Trophoblast cell (in vitro differentiated cells and primary cell): Measurements from ENCODE around the gene ATP5MK.
A peak's percentile ranks its signal among the peaks of the same experiment; 100 is the strongest.

ENCODE experiments used
- DNase-seq, 2 donors: peaks; one replicate each; pipeline ENCODE4 v3.0.0-alpha.2; 2016
- H2AFZ ChIP-seq: 2 replicates; pipeline ENCODE4 v1.6.1; 2013; ENCODE audit warnings: low read length, moderate library complexity, mild to moderate bottlenecking; ENCODE audit not compliant: insufficient read depth, poor library complexity
- H2AK5ac ChIP-seq: 2 replicates; pipeline ENCODE4 v1.6.1; 2013; ENCODE audit warnings: mild to moderate bottlenecking, low read length
- H2BK120ac ChIP-seq: 2 replicates; pipeline ENCODE4 v1.6.1; 2013; ENCODE audit warnings: low read length, mild to moderate bottlenecking, moderate library complexity; ENCODE audit not compliant: insufficient read depth, poor library complexity
- H2BK12ac ChIP-seq: 2 replicates; pipeline ENCODE4 v1.6.1; 2013; ENCODE audit warnings: mild to moderate bottlenecking, low read length, moderate library complexity
- H2BK5ac ChIP-seq: 2 replicates; pipeline ENCODE4 v1.6.1; 2013; ENCODE audit warnings: low read length, low read depth, moderate library complexity, mild to moderate bottlenecking; ENCODE audit not compliant: poor library complexity
- H3K14ac ChIP-seq: 2 replicates; pipeline ENCODE4 v1.6.1; 2013; ENCODE audit warnings: mild to moderate bottlenecking, low read length
- H3K18ac ChIP-seq: 2 replicates; pipeline ENCODE4 v1.6.1; 2013; ENCODE audit warnings: mild to moderate bottlenecking, low read length
- H3K23ac ChIP-seq: 2 replicates; pipeline ENCODE4 v1.6.1; 2013; ENCODE audit warnings: low read length
- H3K27ac ChIP-seq: 2 replicates; pipeline ENCODE4 v1.5.1; 2013; ENCODE audit warnings: low read depth, mild to moderate bottlenecking, inconsistent platforms, low read length, moderate library complexity
- H3K27me3 ChIP-seq: 2 replicates; pipeline ENCODE4 v1.6.1; 2013; ENCODE audit warnings: inconsistent platforms, mild to moderate bottlenecking, low read length, moderate library complexity; ENCODE audit not compliant: insufficient read depth
- H3K36me3 ChIP-seq, 2 experiments: 1 replicate in 1 of 2; 2 replicates in 1 of 2; pipeline ENCODE4 v1.6.1; 2013; ENCODE audit warnings: low read length in 2 of 2, mild to moderate bottlenecking in 2 of 2, moderate library complexity in 1 of 2; ENCODE audit not compliant: insufficient read depth in 2 of 2, control insufficient read depth in 1 of 2
- H3K4ac ChIP-seq: 2 replicates; pipeline ENCODE4 v1.6.1; 2013; ENCODE audit warnings: low read depth, mild to moderate bottlenecking, low read length, moderate library complexity
- H3K4me1 ChIP-seq, 2 experiments: 1 replicate in 1 of 2; 2 replicates in 1 of 2; pipeline ENCODE4 v1.6.1; 2013; ENCODE audit warnings: low read length in 2 of 2, mild to moderate bottlenecking in 2 of 2, moderate library complexity in 1 of 2; ENCODE audit not compliant: insufficient read depth in 2 of 2, control insufficient read depth in 1 of 2
- H3K4me2 ChIP-seq: 2 replicates; pipeline ENCODE4 v1.6.1; 2013; ENCODE audit warnings: inconsistent platforms, mild to moderate bottlenecking, low read length, moderate library complexity
- H3K4me3 ChIP-seq: 2 replicates; pipeline ENCODE4 v1.5.1; 2013; ENCODE audit warnings: mild to moderate bottlenecking, low read depth, low read length, inconsistent platforms
- H3K79me1 ChIP-seq: one replicate; pipeline ENCODE4 v1.6.1; 2013; ENCODE audit warnings: low read length
- H3K79me2 ChIP-seq: 2 replicates; pipeline ENCODE4 v1.6.1; 2013; ENCODE audit warnings: low read length, mild to moderate bottlenecking; ENCODE audit not compliant: control insufficient read depth, insufficient read depth, poor library complexity
- H3K9ac ChIP-seq: 2 replicates; pipeline ENCODE4 v1.6.1; 2013; ENCODE audit warnings: mild to moderate bottlenecking, low read length
- H3K9me3 ChIP-seq: 2 replicates; pipeline ENCODE4 v1.6.1; 2013; ENCODE audit warnings: low read depth, mild to moderate bottlenecking, control low read depth, inconsistent platforms, low read length; ENCODE audit not compliant: insufficient read depth
- H4K12ac ChIP-seq: 2 replicates; pipeline ENCODE4 v1.6.1; 2013; ENCODE audit warnings: low read depth, mild to moderate bottlenecking, low read length, moderate library complexity
- H4K8ac ChIP-seq: 2 replicates; pipeline ENCODE4 v1.6.1; 2013; ENCODE audit warnings: low read depth, mild to moderate bottlenecking, low read length, moderate library complexity
- H4K91ac ChIP-seq: one replicate; pipeline ENCODE4 v1.6.1; 2013; ENCODE audit warnings: low read depth, mild to moderate bottlenecking, low read length, moderate library complexity
- WGBS: extraction: QIAGEN DNeasy Blood & Tissue Kit; methylation state at CpG from one replicate; pipeline ENCODE4 v1.1.7; 2013; ENCODE audit warnings: missing lambda C conversion rate; ENCODE audit not compliant: insufficient read length, insufficient coverage; ENCODE audit errors: extremely low coverage; 5-methylcytosine and 5-hydroxymethylcytosine counted together

The ATP5MK gene

DNA sequence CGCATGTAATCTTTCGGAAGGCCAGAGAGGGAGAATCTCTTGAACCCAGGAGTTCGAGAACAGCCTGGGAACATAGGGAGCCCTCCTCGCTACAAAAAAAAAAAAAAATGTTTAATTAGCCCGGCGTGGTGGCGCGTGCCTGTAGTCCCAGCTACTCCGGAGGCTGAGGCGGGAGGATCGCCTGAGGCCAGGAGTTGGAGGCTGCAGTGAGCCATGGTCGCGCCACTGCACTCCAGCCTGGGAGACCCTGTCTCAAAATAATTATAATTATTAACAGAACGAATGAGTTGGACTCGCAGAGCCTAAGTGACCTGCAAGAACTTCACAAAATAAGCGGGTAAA lies 46.1 kb downstream of the ATP5MK start:
- H3K27ac ChIP-seq, result peak overlapping the region; percentile 74
- peaks cover 14% of the 10 kb centered on the region in 2 experiments for H3K36me3 ChIP-seq
- H2BK5ac ChIP-seq, result peak overlapping the region; percentile 95
- peak overlapping the region; percentile 38 for H2BK120ac ChIP-seq
- H2AK5ac ChIP-seq, result no peak overlapping the region
- H4K8ac ChIP-seq, result peak overlapping the region; percentile 98
- H3K23ac ChIP-seq, result no peak overlapping the region
- H3K79me1 ChIP-seq, result peaks cover 7% of the 10 kb centered on the region
- DNase-seq, result peak in 1 of 2 donors; percentile 49
- H3K18ac ChIP-seq, result no peak overlapping the region
- peaks cover 0 to 7% of the 10 kb centered on the region in 2 experiments for H3K4me1 ChIP-seq
- peak overlapping the region; percentile 91 for H3K4ac ChIP-seq
- no peaks in the 10 kb centered on the region for H3K9me3 ChIP-seq
- peak overlapping the region; percentile 64 for H3K4me2 ChIP-seq
- peak overlapping the region; percentile 98 for H3K14ac ChIP-seq
- H3K9ac ChIP-seq, result peak overlapping the region; percentile 94
- H3K79me2 ChIP-seq, result peaks cover 9% of the 10 kb centered on the region
- WGBS, result no CpG with 5 or more reads among the region's 16 CpGs
- no peaks in the 10 kb centered on the region for H3K27me3 ChIP-seq
- peak overlapping the region; percentile 100 for H2AFZ ChIP-seq
- no peak overlapping the region for H2BK12ac ChIP-seq
- H3K4me3 ChIP-seq, result peak overlapping the region; percentile 83
- peak overlapping the region; percentile 88 for H4K91ac ChIP-seq
- H4K12ac ChIP-seq, result peak overlapping the region; percentile 89
